ENCODE measurements around the gene ANGEL2. TPM values are rescaled to one million over a fixed set of nuclear protein-coding genes. Genes with fewer than 3 reads are reported as not detected.

ANGEL2 gene
- total and polyA plus RNA-seq, 2 of the 13 experiments (the other 11 are each of a cell fraction or from before 2014, with no cell fraction given), result 12.3 to 25.4 TPM

DNA sequence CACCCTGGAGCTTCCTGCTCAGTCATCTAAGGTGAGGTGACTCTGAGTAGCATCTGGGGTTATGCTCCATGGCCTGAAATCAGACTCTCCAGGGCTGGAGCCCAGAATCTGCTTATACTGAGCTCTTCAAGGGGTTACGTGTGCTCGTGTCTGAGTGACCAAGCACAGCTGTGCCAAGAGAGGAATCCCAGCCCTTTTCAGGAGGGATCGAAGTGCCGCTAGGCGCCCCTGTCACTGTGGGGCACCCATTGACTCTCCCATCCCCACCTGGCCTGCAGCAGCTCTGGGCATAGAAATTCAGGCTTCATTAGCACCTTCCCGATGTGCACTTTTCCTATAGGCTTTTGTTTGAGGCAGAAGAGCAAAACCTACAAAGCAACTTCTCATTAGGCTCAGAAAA lies 51.6 kb downstream of the ANGEL2 start (continued):
- TF ChIP-seq, protein P1, sequence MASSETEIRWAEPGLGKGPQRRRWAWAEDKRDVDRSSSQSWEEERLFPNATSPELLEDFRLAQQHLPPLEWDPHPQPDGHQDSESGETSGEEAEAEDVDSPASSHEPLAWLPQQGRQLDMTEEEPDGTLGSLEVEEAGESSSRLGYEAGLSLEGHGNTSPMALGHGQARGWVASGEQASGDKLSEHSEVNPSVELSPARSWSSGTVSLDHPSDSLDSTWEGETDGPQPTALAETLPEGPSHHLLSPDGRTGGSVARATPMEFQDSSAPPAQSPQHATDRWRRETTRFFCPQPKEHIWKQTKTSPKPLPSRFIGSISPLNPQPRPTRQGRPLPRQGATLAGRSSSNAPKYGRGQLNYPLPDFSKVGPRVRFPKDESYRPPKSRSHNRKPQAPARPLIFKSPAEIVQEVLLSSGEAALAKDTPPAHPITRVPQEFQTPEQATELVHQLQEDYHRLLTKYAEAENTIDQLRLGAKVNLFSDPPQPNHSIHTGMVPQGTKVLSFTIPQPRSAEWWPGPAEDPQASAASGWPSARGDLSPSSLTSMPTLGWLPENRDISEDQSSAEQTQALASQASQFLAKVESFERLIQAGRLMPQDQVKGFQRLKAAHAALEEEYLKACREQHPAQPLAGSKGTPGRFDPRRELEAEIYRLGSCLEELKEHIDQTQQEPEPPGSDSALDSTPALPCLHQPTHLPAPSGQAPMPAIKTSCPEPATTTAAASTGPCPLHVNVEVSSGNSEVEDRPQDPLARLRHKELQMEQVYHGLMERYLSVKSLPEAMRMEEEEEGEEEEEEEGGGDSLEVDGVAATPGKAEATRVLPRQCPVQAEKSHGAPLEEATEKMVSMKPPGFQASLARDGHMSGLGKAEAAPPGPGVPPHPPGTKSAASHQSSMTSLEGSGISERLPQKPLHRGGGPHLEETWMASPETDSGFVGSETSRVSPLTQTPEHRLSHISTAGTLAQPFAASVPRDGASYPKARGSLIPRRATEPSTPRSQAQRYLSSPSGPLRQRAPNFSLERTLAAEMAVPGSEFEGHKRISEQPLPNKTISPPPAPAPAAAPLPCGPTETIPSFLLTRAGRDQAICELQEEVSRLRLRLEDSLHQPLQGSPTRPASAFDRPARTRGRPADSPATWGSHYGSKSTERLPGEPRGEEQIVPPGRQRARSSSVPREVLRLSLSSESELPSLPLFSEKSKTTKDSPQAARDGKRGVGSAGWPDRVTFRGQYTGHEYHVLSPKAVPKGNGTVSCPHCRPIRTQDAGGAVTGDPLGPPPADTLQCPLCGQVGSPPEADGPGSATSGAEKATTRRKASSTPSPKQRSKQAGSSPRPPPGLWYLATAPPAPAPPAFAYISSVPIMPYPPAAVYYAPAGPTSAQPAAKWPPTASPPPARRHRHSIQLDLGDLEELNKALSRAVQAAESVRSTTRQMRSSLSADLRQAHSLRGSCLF (CRISPR knock-in tag; IDR thresholded peaks at IDR 0.05; ENCODE audit: borderline replicate concordance), result no peak
- TF ChIP-seq ZNF24 (IDR thresholded peaks at IDR 0.05) (no peak), SIX4 (CRISPR knock-in tag; IDR thresholded peaks at IDR 0.05) (no peak), ZNF780A (CRISPR knock-in tag; IDR thresholded peaks at IDR 0.05) (no peak)
- TF ChIP-seq, protein P2, sequence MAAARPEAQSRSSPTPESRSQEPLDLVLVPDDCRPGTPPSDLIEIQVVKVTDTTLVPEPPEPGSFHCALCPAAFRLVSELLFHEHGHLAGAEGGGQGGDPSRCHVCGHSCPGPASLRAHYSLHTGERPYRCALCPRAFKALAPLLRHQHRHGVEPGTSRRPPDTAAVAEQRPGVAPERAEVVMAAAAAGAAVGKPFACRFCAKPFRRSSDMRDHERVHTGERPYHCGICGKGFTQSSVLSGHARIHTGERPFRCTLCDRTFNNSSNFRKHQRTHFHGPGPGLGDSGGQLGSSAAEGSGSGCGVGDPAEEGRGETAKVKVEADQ (CRISPR knock-in tag; IDR thresholded peaks at IDR 0.05; ENCODE audit: borderline replicate concordance), result no peak
- TF ChIP-seq, protein P3, sequence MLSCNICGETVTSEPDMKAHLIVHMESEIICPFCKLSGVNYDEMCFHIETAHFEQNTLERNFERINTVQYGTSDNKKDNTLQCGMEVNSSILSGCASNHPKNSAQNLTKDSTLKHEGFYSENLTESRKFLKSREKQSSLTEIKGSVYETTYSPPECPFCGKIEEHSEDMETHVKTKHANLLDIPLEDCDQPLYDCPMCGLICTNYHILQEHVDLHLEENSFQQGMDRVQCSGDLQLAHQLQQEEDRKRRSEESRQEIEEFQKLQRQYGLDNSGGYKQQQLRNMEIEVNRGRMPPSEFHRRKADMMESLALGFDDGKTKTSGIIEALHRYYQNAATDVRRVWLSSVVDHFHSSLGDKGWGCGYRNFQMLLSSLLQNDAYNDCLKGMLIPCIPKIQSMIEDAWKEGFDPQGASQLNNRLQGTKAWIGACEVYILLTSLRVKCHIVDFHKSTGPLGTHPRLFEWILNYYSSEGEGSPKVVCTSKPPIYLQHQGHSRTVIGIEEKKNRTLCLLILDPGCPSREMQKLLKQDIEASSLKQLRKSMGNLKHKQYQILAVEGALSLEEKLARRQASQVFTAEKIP (CRISPR knock-in tag; IDR thresholded peaks at IDR 0.05; ENCODE audit: borderline replicate concordance), result no peak

All from HepG2 (cell line).